ENCODE data around the gene TET1. TPM values are rescaled to one million over a fixed set of nuclear protein-coding genes. Genes with fewer than 3 reads are reported as not detected.

The TET1 gene
- 2.0 and 2.5 TPM in 2 replicates for total RNA-seq

DNA sequence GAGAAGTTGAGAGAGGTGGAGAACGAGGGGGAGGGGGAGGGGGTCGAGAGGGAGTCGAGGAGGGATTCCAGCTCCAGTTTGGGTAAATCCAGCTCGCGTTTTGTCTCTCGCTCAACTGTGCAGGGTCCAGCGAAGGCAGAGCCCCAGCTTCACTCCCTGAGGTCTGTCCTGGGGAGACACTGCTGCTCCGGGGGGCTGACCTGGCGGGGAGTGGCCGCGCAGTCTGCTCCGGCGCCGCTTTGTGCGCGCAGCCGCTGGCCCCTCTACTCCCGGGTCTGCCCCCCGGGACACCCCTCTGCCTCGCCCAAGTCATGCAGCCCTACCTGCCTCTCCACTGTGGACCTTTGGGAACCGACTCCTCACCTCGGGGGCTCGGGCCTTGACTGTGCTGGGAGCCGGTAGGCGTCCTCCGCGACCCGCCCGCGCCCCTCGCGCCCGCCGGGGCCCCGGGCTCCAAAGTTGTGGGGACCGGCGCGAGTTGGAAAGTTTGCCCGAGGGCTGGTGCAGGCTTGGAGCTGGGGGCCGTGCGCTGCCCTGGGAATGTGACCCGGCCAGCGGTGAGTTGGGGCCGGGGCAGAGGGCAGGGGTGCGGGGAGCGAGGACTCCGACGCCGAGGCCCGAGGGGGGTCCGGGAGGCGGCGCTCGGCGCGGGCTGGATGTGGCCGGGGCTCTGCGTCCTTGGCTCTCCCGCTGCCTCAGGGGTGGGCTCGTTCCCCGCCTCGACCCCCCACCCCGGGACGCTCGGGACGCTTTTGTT, at the start of gene TET1:
Gene TET1 (plus strand): TSS at position 152 of the 757 bp plus-strand sequence. CDS start 12,002 bp downstream, outside the sequence.

DNA sequence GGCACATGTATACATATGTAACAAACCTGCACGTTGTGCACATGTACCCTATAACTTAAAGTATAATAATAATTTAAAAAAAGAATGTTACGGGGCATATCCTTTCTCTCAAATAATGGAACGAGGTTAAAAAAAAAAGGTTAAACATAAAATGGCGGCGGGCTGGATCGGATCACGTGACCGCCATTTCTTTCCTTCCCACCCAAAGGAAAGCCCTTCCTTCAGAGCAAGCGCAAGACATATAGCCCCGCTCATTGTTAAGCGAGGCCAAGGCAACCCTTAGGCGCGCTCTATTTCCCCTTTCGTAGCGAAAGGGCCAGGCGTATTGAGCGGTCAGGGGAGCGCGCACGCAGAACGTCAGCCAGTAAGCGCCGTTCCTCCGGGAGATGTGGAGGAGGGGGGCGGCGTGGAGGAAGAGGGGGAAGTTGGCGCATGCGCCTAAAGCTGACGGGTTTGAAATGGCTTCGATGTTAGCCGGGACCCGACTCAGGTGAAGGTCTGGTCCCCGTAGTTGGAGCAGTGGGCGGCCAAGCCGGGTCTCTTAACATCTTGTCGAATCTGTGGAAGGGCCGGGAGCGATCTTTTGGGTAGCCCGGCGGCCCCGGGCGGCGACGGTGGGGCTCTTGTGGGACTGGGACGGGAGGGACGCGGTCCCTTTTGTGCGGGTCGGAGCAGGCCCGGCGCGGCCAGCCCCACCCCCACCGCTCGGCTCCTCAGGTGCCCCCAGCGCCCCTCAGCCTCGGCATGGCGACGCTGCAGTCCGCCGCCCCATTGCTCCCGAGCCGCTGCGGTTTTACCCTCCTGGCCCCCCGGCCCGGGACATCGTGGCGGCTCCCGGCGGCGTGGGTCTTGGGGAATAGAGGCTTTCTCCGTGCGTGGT, 160.9 kb downstream of the TET1 start, which contains the start of gene CCAR1:
Gene CCAR1 (plus strand): TSS at position 447 of the 880 bp plus-strand sequence. CDS start 1,266 bp downstream, outside the sequence.

Other genes with a start within 250 kb of the TET1 start
- 27.0 and 46.7 TPM in 2 replicates for gene HNRNPH3, start 228.3 kb upstream of the TET1 start, total RNA-seq
- 3.0 and 3.7 TPM in 2 replicates for gene PBLD, start 227.4 kb upstream of the TET1 start, total RNA-seq
- 21.1 and 29.3 TPM in 2 replicates for gene RUFY2, start 153.1 kb upstream of the TET1 start, total RNA-seq
- gene DNA2, start 88.4 kb upstream of the TET1 start, total RNA-seq, result 6.4 and 14.1 TPM in 2 replicates
- 16.7 and 35.1 TPM in 2 replicates for gene SLC25A16, start 32.8 kb upstream of the TET1 start, total RNA-seq
- gene CCAR1, start 160.9 kb downstream of the TET1 start, total RNA-seq, result 24.9 and 37.1 TPM in 2 replicates